Measurements from ENCODE around the gene MIAT. TPM values are rescaled to one million over a fixed set of nuclear protein-coding genes. Genes with fewer than 3 reads are reported as not detected.

Gene MIAT
- total and polyA plus RNA-seq, 9 of the 15 experiments (the other 6 are each of a cell fraction or from before 2014, with no cell fraction given): 0.03 to 0.93 (median 0.34) TPM

DNA sequence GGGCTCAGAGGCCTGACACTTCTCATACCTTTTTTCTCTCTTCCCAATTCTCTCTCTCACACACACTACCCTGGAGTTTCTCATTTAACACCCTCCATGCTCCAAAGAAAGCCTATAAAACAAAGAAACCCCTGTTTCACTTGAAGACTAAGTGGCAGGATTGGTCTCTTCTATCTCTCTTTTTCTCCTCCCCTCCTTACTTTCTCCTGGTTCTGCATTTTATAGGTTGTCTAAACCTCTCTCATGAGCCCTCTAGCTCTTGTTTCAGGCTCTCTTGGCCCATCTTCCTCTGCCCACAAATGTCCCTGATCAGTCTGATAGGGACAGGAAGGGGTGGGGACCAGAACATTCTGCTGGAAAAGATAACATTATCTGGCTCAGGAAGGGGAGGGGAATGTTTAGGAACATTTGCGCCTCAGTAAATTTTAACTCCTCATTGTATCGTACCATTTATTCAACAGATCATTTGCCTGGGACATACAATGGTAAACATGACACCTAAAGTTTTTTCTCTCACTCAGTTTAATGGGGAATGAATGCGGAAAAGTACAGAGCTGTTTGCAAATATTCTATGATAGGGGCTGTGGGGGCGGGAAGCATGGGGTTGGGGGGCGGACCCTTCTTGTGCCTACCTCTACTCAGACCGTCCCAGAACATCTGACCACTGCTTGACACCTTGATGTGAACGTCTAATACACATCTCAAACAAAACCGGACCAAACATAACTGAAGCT is 24.8 kb upstream of the MIAT start (continued):
- no peak for TF ChIP-seq CXXC5 (CRISPR knock-in tag; IDR thresholded peaks at IDR 0.05)
- TF ChIP-seq, protein P1, sequence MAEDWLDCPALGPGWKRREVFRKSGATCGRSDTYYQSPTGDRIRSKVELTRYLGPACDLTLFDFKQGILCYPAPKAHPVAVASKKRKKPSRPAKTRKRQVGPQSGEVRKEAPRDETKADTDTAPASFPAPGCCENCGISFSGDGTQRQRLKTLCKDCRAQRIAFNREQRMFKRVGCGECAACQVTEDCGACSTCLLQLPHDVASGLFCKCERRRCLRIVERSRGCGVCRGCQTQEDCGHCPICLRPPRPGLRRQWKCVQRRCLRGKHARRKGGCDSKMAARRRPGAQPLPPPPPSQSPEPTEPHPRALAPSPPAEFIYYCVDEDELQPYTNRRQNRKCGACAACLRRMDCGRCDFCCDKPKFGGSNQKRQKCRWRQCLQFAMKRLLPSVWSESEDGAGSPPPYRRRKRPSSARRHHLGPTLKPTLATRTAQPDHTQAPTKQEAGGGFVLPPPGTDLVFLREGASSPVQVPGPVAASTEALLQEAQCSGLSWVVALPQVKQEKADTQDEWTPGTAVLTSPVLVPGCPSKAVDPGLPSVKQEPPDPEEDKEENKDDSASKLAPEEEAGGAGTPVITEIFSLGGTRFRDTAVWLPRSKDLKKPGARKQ (CRISPR knock-in tag; IDR thresholded peaks at IDR 0.05): no peak
- TF ChIP-seq NR2C1 (IDR thresholded peaks at IDR 0.05): no peak
- no peak for TF ChIP-seq NR2C1 (tag; IDR thresholded peaks at IDR 0.05)
- no peak for TF ChIP-seq TSC22D4 (tag; IDR thresholded peaks at IDR 0.05)
- TF ChIP-seq KDM4B (IDR thresholded peaks at IDR 0.05; ENCODE audit: borderline replicate concordance in 2 of 2, low read depth in 1 of 2): no peak
- TF ChIP-seq HOXB6 (CRISPR knock-in tag; IDR thresholded peaks at IDR 0.05; ENCODE audit: borderline replicate concordance): no peak
- TF ChIP-seq ETS2 (tag; IDR thresholded peaks at IDR 0.05; ENCODE audit: borderline replicate concordance, poor library complexity, severe bottlenecking): no peak
- no peak for TF ChIP-seq RBM22 (IDR thresholded peaks at IDR 0.05; ENCODE audit: low read depth, low read length, poor library complexity, severe bottlenecking)
- TF ChIP-seq PTTG1 (tag; IDR thresholded peaks at IDR 0.05; ENCODE audit: low read depth): no peak
- no peak for TF ChIP-seq PCBP1 (IDR thresholded peaks at IDR 0.05; ENCODE audit: low read depth, low read length, poor library complexity, severe bottlenecking)
- no peak for TF ChIP-seq ZNF232 (CRISPR knock-in tag; IDR thresholded peaks at IDR 0.05)
- no peak for TF ChIP-seq ZFP36 (IDR thresholded peaks at IDR 0.05; ENCODE audit: low read depth, low read length, partially characterized antibody)
- TF ChIP-seq, protein P2, sequence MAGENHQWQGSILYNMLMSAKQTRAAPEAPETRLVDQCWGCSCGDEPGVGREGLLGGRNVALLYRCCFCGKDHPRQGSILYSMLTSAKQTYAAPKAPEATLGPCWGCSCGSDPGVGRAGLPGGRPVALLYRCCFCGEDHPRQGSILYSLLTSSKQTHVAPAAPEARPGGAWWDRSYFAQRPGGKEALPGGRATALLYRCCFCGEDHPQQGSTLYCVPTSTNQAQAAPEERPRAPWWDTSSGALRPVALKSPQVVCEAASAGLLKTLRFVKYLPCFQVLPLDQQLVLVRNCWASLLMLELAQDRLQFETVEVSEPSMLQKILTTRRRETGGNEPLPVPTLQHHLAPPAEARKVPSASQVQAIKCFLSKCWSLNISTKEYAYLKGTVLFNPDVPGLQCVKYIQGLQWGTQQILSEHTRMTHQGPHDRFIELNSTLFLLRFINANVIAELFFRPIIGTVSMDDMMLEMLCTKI (IDR thresholded peaks at IDR 0.05; ENCODE audit: partially characterized antibody): no peak
- no peak for TF ChIP-seq CEBPG (CRISPR knock-in tag; IDR thresholded peaks at IDR 0.05)
- TF ChIP-seq CEBPG (tag; conservative IDR thresholded peaks at IDR 0.05 in 1 of 2, IDR thresholded peaks at IDR 0.05 in 1 of 2): no peak
- TF ChIP-seq ARID1B (IDR thresholded peaks at IDR 0.05): peak; percentile 98
- no peak for TF ChIP-seq KLF6 (CRISPR knock-in tag; IDR thresholded peaks at IDR 0.05; ENCODE audit: borderline replicate concordance)
- TF ChIP-seq SMAD4 (CRISPR knock-in tag; conservative IDR thresholded peaks at IDR 0.05): peak; percentile 60
- no peak for TF ChIP-seq ZBTB7A (IDR thresholded peaks at IDR 0.05; ENCODE audit: borderline replicate concordance, control insufficient read depth, low read depth, low read length)
- TF ChIP-seq PHB (CRISPR knock-in tag; IDR thresholded peaks at IDR 0.05): no peak
- no peak for TF ChIP-seq FOXA3 (CRISPR knock-in tag; conservative IDR thresholded peaks at IDR 0.05 in 1 of 2, IDR thresholded peaks at IDR 0.05 in 1 of 2)
- TF ChIP-seq PHF20 (IDR thresholded peaks at IDR 0.05; ENCODE audit: partially characterized antibody): no peak
- TF ChIP-seq ZNF644 (tag; IDR thresholded peaks at IDR 0.05; ENCODE audit: low read depth): no peak
